Upper lobe of right lung (tissue), 1 donor: Measurements from ENCODE around the gene RNF175. TPM values are rescaled to one million over a fixed set of nuclear protein-coding genes. Genes with fewer than 3 reads are reported as not detected.
A peak's percentile ranks its signal among the peaks of the same experiment; 100 is the strongest.

ENCODE experiments used
- ATAC-seq: fragments of 200-7000 bp; cut with Tn5 transposase; one replicate; pipeline ENCODE4 v1.9.1; 2020; ENCODE audit warnings: mild to moderate bottlenecking, moderate library complexity
- DNase-seq: peaks from one replicate; pipeline ENCODE4 v3.0.0-alpha.2; 2020
- H3K27ac ChIP-seq: fragments of 200-600 bp; one replicate; pipeline ENCODE4 v1.8.0; 2022
- H3K27me3 ChIP-seq: fragments of 200-600 bp; one replicate; pipeline ENCODE4 v1.8.0; 2022; ENCODE audit warnings: mild to moderate bottlenecking
- H3K36me3 ChIP-seq: fragments of 200-600 bp; one replicate; pipeline ENCODE4 v1.8.0; 2022
- H3K4me1 ChIP-seq: fragments of 200-600 bp; one replicate; pipeline ENCODE4 v1.8.0; 2022
- H3K4me3 ChIP-seq: fragments of 200-600 bp; one replicate; pipeline ENCODE4 v1.8.0; 2022; ENCODE audit warnings: mild to moderate bottlenecking
- H3K9me3 ChIP-seq: fragments of 200-600 bp; one replicate; pipeline ENCODE4 v1.8.0; 2022
- intact Hi-C: fragments of 100-400 bp; cut with DNase I; formaldehyde crosslinking; loops from one replicate; pipeline ENCODE4 v1.11.0; 2022
- total RNA-seq: library from RNA; stranded (reverse); fragmentation: NEBNext Ultra II Directional; extraction: Animal tissue kit (Norgen Biotek cat#: 25700); gene quantifications from one replicate; pipeline ENCODE4 v1.2.1, GENCODE V29; 2021
- TF ChIP-seq, protein P1 (sequence below): fragments of 200-600 bp; IDR thresholded peaks from one replicate; pipeline ENCODE4 v1.8.0; 2022; ENCODE audit warnings: antibody characterized with exemption
- donor health status: DM: no; HTN: yes; CAD: no; lungs with severe emphysema.

The RNF175 gene
- total RNA-seq, 1 donor from 2014 or later, result not detected

DNA sequence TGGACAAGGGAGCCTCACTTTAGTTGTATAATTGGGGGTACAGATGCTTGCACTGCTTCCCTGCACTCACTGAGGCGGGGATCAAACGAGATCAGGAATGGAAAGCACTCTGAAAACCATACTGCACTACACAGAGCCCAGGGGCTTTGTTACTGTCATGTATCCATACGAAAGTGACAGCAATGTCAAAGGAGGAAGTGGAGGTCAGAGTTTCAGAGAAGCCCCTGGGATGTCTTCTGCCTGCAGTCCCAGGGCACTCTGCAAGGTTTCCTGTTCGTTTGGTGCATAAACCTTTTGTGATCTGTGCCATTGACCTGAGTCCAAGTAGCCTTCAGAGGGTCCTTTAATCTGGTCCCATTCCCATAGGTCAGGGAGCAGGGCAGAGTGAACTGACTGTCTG lies 31.2 kb downstream of the RNF175 start:
- ATAC-seq, result peak; percentile 32
- TF ChIP-seq, protein P1, sequence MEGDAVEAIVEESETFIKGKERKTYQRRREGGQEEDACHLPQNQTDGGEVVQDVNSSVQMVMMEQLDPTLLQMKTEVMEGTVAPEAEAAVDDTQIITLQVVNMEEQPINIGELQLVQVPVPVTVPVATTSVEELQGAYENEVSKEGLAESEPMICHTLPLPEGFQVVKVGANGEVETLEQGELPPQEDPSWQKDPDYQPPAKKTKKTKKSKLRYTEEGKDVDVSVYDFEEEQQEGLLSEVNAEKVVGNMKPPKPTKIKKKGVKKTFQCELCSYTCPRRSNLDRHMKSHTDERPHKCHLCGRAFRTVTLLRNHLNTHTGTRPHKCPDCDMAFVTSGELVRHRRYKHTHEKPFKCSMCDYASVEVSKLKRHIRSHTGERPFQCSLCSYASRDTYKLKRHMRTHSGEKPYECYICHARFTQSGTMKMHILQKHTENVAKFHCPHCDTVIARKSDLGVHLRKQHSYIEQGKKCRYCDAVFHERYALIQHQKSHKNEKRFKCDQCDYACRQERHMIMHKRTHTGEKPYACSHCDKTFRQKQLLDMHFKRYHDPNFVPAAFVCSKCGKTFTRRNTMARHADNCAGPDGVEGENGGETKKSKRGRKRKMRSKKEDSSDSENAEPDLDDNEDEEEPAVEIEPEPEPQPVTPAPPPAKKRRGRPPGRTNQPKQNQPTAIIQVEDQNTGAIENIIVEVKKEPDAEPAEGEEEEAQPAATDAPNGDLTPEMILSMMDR, result no peak
- H3K4me1 ChIP-seq, result no peaks in the 10 kb centered on the region
- H3K27me3 ChIP-seq, result no peaks in the 10 kb centered on the region
- no peaks in the 10 kb centered on the region for H3K9me3 ChIP-seq
- DNase-seq, result no peak
- H3K36me3 ChIP-seq, result no peaks in the 10 kb centered on the region
- intact Hi-C loops, result no loop called here
- no peak overlapping the region for H3K27ac ChIP-seq
- H3K4me3 ChIP-seq, result no peak overlapping the region

DNA sequence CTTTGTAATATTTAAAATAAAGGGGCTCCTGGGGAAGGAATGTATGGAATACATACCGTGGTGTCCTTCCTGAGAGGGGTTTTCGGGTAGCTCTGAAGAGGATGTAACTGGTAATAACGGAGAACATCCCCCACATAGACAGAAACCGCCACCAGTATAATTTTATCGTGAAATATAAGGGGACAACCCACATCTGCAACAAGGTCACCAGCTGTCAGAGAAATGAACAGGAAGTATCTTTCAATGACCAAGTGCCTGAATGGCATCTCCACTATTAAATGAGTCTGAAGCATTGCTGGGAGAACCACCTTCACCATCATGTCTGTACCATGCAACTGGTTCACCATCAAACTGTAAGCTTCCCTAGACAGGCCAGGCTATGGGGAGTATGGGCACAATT lies 31.7 kb downstream of the RNF175 start:
- H3K4me3 ChIP-seq, result no peak overlapping the region
- no peaks in the 10 kb centered on the region for H3K4me1 ChIP-seq
- intact Hi-C loops, result no loop called here
- H3K27ac ChIP-seq, result no peak overlapping the region
- no peaks in the 10 kb centered on the region for H3K27me3 ChIP-seq
- H3K9me3 ChIP-seq, result no peaks in the 10 kb centered on the region
- TF ChIP-seq, protein P1, result no peak
- no peaks in the 10 kb centered on the region for H3K36me3 ChIP-seq
- ATAC-seq (no peak), DNase-seq (no peak)

DNA sequence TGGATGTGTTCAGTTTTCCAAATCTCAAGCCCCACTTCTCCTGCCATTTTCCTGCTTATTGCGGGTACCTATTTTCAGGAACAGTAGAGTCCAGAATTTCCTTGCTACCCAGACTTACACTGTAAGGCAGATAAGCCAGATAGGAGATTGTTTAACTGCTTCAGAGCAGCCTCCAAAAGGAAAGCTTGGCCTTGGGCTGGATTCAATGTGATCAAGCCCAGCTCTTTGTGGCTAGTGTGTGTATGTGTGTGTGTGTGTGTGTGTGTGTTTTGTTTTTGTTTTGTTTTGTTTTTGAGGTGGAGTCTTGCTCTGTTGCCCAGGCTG lies 34.0 kb downstream of the RNF175 start:
- H3K36me3 ChIP-seq, result no peaks in the 10 kb centered on the region
- no peaks in the 10 kb centered on the region for H3K27me3 ChIP-seq
- H3K27ac ChIP-seq, result no peak overlapping the region
- no peak overlapping the region for H3K4me3 ChIP-seq
- TF ChIP-seq, protein P1, result no peak
- intact Hi-C loops, result no loop called here
- H3K9me3 ChIP-seq, result no peaks in the 10 kb centered on the region
- no peak for ATAC-seq
- DNase-seq, result no peak
- H3K4me1 ChIP-seq, result no peaks in the 10 kb centered on the region

DNA sequence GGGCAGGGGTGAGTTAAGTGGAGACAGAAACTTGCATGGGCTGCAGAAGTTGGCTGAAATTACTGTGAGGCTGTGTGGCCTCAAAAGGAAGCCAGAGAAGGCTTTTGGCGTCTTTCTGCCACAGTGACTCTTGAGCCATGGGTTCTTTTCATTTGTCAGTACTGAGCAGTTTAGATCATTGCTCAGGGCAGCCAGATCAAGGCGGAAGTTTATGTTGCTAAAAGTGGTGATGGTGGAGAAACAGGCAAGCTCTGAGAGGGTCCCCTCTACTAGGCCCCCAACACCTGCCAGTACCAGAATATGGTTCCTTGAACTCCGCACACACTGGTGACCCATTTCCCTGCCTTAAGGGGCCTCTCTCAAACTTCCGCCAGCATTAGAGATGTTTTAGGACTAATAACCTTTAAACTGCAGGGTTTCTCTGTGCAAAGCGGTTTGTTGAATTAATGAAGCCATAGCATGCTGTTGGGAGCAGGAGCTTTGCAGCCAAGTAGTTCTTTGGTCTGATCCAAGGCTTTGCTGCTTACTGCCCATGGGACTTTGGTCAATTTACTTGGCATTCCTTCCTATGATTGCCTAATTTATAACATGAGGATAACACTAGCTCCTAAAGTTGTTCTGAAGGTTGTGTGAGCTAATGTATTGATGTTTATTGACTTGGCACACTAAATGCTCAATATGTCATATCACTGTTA lies 34.5 kb downstream of the RNF175 start:
- no peak overlapping the region for H3K27ac ChIP-seq
- intact Hi-C loops, result no loop called here
- TF ChIP-seq, protein P1, result no peak
- H3K27me3 ChIP-seq, result no peaks in the 10 kb centered on the region
- no peaks in the 10 kb centered on the region for H3K9me3 ChIP-seq
- ATAC-seq (no peak), DNase-seq (no peak)
- H3K4me1 ChIP-seq, result no peaks in the 10 kb centered on the region
- no peaks in the 10 kb centered on the region for H3K36me3 ChIP-seq
- no peak overlapping the region for H3K4me3 ChIP-seq

DNA sequence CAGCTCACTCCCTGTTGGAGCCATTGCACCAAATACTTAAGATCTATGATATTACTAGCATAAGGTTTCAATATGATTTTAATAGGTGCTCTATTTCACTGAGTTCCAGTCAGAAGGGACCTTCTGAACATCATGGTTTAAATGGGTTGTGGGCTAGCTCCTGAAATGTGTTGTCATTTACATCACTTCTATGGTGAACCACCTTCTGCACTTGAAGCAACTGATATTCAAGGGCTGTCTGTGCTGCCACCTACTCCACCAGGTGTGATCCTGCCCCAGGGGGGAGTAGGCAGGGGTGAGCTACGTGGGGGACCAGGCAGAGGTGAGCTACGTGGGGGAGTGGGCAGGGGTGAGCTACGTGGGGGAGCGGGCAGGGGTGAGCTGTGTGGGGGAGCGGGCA lies 35.2 kb downstream of the RNF175 start:
- Histone ChIP-seq H3K36me3 (no peaks in the 10 kb centered on the region), H3K27ac (no peak overlapping the region), H3K4me3 (no peak overlapping the region), H3K4me1 (no peaks in the 10 kb centered on the region), H3K27me3 (no peaks in the 10 kb centered on the region), H3K9me3 (no peaks in the 10 kb centered on the region)
- TF ChIP-seq, protein P1, result no peak
- intact Hi-C loops, result no loop called here
- ATAC-seq (no peak), DNase-seq (no peak)

DNA sequence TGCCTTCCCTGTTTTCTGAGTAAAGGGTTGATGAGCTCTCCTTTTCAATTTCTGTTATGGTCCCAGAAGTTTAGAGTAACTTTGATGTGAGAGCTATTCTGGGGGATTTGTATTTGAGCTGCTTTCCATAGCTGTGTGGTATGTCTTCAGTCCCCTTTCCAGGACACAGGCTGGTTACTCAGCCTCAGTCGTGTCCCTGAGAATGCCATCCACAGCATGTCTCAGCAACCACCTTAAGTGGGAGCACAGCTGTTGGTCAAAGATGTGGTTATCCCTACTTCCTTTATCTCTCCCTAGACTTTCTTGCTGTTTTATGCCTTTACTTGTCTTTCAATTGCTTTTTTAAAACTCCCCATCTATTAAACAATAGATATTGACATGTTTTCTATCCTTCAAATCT lies 37.8 kb downstream of the RNF175 start:
- no peak for ATAC-seq
- intact Hi-C loops, result no loop called here

More for the DNA sequence above, 37.8 kb downstream of the RNF175 start:
- no peak for DNase-seq
- Histone ChIP-seq H3K27ac (no peak overlapping the region), H3K9me3 (no peaks in the 10 kb centered on the region), H3K4me3 (no peak overlapping the region), H3K4me1 (no peaks in the 10 kb centered on the region), H3K36me3 (no peaks in the 10 kb centered on the region), H3K27me3 (no peaks in the 10 kb centered on the region)
- TF ChIP-seq, protein P1, result no peak
